GM19099 (cell line): Measurements from ENCODE around the gene NKD2.

Source experiments
- POLR2A ChIP-seq: IDR thresholded peaks from 3 replicates; pipeline ENCODE4 v1.6.1; 2011; ENCODE audit warnings: low read depth; ENCODE audit not compliant: insufficient read length; ENCODE audit errors: extremely low read depth

Gene NKD2

GRCh38 chr5:989961-990530 lies 18.6 kb upstream of the NKD2 start:
- no peak for TF ChIP-seq POLR2A

- TF ChIP-seq POLR2A: no peak
Observed at GRCh38 chr5:991472-992267, 16.9 kb upstream of the NKD2 start.

GRCh38 chr5:994272-994607 lies 14.4 kb upstream of the NKD2 start:
- no peak for TF ChIP-seq POLR2A

GRCh38 chr5:994821-995220 lies 13.8 kb upstream of the NKD2 start:
- TF ChIP-seq POLR2A: no peak

- no peak for TF ChIP-seq POLR2A
Observed at GRCh38 chr5:995318-995717, 13.3 kb upstream of the NKD2 start.

GRCh38 chr5:997001-997474 lies 11.6 kb upstream of the NKD2 start:
- TF ChIP-seq POLR2A: no peak

GRCh38 chr5:997711-998110 lies 10.9 kb upstream of the NKD2 start:
- no peak for TF ChIP-seq POLR2A

- no peak for TF ChIP-seq POLR2A
Observed at GRCh38 chr5:998246-999031, 10.2 kb upstream of the NKD2 start.

- no peak for TF ChIP-seq POLR2A
Observed at GRCh38 chr5:999032-999501, 9.5 kb upstream of the NKD2 start.

GRCh38 chr5:999724-1000123 lies 8.9 kb upstream of the NKD2 start:
- TF ChIP-seq POLR2A: no peak

- TF ChIP-seq POLR2A: no peak
Observed at GRCh38 chr5:1000329-1000728, 8.3 kb upstream of the NKD2 start.

GRCh38 chr5:1001406-1002270 lies 7.0 kb upstream of the NKD2 start:
- TF ChIP-seq POLR2A: no peak

- no peak for TF ChIP-seq POLR2A
Observed at GRCh38 chr5:1002271-1002546, 6.4 kb upstream of the NKD2 start.

GRCh38 chr5:1002836-1003235 lies 5.8 kb upstream of the NKD2 start:
- no peak for TF ChIP-seq POLR2A
